Measurements from ENCODE around the gene LPCAT2.

LPCAT2 gene

DNA sequence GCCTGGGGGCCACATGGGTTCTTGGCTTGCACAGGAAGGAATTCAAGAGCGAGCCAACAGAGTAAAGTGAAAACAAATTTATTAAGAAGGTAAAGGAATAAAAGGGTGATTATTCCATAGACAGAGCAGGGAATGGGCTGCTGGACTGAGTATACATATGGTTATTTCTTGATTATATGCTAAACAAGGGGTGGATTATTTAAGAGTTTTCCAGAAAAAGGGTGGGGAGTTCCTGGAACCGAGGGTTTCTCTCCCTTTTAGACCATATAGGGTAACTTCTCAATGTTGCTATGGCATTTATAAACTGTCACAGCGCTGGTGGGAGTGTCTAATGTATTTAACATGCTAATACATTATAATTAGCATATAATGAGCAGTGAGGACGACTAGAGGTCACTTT is 27.8 kb upstream of the LPCAT2 start:
- no peak for DNase-seq

DNA sequence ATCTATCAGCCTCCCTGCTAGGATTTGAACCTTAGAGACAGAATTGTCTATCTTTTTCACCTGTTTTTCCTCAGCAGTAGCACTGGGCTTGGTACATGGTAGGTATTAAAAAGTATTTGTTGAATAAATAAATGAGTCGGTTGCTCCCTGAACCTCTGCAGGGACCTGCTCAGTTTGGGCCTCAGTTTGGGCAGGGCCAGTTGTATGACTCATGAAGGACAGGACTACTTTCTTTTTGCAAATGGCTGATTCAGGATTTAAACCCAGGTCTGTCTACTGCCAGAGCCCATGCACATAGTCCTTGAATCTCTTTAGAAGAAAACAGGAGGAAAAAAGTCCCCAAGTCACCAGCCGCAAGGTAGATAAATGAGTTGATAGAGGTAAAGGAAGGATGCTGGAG is 26.8 kb upstream of the LPCAT2 start:
- DNase-seq: no peak

DNA sequence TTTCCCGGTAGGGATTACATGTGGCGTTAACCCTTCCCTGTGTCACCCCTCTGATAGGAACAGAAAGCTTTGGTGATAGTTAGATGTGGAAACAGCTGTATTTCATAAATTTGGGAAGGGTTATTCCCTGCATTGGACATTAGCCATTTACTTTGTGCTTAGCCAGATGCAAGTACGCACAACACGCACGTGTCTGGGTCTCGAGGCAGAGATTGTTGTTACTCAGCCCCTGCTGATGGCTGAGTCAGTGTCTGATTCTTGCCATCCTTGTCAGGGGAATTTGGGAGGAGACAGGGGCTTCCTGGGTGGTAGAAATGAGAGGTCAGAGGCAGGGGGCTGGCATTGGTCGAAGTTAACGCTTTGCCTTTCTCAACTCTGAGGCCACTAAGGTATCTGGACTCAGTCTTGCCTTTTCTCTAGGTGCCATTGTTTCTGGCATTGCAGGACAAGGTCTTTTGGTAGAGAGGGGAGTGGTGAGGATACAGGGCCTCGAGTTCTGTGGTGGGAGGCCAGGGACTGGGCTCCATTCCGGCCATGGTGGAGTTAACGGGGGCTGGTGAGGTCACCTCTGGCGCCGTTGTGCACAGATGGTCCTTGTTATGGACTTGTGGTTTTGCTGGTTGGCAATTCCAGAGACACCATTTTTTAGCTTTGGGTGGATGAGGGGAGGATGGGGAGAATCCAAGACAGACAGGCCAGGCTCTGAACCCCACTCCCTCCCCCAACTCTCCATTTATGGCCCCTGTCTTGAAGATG is 21.6 kb upstream of the LPCAT2 start:
- DNase-seq: no peak

DNA sequence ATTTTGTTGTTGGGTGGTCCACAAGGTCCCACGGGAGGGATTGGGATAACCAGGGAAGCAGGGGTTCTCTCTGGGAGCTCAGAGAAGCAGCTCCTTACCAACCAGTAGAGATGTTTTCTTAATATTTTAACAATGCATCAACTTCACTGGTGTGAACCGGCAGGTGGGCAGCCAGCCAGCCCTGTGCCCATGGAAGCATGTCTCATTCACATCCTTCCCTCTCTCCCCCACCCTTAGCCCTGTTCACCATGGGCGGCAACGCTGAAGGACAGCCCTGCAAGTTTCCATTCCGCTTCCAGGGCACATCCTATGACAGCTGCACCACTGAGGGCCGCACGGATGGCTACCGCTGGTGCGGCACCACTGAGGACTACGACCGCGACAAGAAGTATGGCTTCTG is 20.6 kb upstream of the LPCAT2 start:
- no peak for DNase-seq

DNA sequence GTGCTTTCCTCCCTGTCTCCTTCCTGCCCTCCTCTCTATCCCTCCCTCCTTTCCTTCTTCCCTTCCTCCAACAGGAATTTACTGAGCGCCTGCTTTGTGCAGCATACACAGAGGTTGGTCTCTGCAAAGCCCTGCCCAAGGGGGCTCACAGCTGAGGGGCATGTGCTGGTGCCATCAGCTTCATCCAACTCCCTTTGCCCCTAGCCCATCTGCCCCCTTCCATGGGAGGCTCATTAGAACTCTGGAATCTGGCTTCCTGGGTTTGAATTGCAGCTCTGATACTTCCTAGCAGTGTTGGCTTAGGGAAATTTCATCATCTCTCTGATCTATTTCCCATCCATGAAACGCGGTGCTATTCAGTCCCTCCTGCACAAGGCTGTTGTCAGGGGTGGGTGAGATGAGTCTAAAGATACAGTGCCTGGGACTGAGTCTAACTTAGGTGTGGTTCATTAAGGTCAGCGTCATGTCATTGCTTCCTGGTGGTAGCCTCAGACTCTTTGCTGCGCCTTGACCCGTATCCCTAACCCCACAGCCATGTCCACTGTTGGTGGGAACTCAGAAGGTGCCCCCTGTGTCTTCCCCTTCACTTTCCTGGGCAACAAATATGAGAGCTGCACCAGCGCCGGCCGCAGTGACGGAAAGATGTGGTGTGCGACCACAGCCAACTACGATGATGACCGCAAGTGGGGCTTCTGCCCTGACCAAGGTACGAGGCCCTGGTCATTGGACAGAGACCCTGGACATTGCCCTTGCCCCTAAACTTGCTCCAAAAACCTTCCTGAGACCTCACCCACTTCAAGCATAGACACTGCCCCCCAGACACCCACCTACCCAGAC is 19.5 kb upstream of the LPCAT2 start:
- no peak for DNase-seq

DNA sequence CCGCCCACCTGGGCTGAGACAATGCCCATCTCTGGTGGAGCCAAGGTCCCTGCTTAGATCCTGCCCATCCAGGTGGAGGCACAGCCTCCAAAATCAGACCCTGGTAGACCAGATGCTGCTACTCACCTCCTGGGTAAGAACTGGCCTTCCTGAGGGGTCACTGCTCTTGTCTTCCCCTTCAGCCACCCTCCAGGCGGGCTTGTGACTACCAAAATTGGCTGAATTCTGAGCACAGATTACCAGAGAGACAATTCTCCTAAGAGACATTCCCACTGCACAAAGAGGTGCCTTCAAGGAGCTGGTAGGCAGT is 19.0 kb upstream of the LPCAT2 start:
- peak; percentile 6 for DNase-seq

DNA sequence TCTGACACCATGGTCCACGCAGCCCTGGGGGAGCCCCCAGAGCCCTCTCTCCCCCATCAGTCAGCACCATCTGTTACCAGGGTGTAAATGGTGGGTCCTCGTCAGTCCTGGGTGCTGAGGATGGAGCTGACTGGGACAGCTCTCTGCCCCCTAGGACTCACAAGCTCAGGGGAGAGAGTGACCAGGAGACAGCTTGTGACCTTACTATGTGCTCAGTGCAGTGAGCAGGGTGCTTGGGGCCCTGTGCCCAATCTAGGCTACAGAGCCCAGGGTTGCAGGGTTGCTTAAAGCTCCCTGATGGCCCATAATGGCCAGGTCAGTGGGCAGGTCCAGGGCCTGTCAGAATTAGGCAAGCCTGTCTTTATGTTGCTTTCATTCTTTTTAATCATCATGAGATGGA is 18.6 kb upstream of the LPCAT2 start:
- DNase-seq: peak; percentile 3

DNA sequence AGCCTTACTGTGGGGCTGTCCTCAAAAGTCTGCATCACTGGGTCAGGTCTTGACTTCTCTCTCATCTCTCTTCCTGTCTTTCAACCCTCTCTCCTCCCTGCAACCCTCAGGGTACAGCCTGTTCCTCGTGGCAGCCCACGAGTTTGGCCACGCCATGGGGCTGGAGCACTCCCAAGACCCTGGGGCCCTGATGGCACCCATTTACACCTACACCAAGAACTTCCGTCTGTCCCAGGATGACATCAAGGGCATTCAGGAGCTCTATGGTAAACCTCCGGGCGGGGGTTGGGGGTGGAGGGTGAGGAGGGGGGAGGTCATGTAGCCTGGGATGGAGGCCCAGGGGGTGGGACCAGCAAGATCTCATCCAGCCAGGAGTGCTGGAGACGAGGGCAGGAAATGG is 17.2 kb upstream of the LPCAT2 start:
- no peak for DNase-seq

DNA sequence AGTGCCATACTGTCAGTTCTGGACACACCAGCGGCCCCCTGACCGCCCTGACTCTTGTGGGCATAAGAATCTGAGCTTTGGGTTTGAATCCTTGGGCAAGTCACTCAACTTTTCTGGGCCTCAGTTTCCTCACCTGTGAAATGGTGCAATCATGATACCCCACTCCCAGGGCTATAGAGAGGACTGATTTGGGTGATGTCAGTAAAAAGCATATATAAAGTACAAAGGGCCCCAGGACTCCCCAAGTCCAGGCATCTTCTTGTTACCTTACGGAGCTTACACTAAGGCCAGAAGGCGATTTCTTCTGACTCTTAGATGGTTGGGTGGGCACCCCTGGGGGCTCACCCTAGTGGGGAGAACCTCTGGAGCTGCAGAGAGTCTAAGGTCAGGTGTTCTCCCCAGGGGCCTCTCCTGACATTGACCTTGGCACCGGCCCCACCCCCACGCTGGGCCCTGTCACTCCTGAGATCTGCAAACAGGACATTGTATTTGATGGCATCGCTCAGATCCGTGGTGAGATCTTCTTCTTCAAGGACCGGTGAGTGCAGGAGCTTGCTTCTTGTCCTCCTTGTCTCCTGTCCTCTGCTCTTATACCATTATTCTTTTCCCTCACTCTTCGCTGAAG is 16.0 kb upstream of the LPCAT2 start:
- no peak for DNase-seq

DNA sequence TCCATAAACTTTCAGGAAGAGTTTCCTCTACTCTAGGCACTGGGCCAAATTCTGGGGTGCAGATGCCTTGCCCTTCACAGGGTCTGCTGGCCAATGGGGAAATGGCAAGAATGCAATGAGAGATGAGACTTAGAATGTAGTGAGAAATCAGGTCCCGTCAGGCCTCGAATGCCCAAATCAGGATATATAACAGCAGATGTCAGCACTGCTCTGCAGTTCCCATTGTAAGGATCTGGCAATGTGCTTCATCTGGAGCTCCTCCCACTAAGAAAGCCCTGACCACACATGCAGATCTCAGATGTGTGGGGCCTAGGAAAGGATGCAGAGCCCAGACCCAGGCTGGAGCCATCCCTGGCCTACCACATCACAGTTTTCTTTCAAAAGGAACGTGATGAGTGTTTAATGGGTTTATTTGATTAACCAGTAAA is 13.9 kb upstream of the LPCAT2 start:
- peak; percentile 28 for DNase-seq

DNA sequence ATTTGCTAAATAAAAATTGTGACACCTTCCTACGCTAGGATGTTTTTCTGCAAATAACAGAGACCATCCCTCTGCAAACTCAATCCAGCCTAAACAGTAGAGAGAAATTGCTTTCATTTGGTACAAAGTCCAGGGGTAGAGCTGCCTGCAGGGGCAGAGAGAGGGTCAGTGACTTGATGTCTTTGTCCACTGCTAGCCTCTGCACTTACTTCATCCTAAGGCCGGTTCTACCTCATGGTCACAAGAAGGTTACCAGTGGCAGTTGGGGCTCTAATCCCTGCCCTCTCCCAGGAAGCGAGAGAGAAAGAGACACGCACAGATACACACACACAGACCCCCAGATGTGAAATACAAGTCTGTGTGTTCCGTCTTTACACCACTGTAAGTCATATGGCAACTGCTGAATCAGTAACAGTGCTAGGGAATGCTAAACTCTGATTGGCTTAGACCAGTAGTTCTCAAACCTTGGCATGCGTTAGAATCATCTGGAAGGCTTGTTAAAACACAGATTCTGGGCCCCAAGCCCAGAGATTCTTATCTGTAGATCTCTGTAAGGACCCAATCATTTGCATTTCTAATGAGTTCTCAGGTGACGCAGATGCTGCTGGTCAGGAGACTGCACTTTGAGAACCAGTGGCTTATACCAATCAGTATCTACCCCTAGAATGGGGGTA is 13.1 kb upstream of the LPCAT2 start:
- DNase-seq: no peak

DNA sequence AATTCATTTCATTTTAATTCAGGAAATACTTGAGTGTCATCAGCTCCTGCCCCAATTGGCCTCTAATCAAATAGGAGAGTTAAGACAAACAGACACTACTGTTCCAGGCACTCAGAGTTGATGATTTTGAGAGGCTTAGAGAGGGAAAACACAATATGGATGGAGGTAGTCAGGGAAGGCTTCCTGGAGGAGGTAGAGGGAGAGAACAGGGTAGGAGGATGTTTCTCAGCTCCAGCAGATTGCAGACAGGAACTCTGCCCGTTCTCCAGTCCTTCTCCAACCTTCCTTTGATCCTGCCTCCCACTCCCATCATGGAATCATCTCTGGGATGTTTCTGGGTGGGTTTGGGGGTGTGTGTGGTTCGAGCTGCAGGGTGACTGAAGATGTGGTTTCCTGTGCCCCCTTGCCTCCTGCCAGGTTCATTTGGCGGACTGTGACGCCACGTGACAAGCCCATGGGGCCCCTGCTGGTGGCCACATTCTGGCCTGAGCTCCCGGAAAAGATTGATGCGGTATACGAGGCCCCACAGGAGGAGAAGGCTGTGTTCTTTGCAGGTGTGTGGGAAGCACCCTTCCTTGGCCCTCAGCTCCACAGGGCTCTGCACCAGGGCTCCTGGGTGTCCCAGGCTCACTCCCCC is 12.2 kb upstream of the LPCAT2 start:
- DNase-seq: peak; percentile 4

DNA sequence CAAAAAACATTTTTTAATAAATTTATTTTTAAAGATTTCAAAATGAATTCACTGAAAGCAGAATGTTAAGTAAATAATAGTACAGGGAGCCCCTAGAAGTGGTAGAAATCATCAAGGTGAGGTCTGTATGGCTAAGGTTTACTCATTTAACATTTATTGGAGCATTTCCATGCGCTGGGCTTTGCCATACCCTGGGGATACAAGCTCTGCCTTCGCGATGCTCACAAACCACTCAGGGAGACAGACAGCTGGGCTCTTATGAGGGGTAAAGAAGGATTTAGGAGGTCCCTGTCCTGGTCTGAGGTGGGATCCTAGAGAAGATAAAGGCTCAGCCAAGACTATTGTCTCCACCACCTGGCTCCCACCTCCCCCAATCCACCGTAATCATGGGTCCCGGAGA is 11.3 kb upstream of the LPCAT2 start:
- DNase-seq: no peak

DNA sequence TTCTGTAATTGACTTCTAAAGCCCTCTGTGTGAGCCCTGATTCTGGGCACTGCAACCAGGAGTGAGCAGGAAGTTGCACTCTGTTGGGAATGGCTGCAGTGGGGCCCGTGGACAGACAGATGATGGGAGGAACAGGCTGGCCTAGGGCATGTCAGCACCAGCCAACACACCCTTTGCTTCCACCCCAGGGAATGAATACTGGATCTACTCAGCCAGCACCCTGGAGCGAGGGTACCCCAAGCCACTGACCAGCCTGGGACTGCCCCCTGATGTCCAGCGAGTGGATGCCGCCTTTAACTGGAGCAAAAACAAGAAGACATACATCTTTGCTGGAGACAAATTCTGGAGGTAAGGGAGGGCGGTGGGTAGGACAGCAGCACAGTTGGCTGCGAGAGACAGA is 10.8 kb upstream of the LPCAT2 start:
- peak; percentile 8 for DNase-seq

DNA sequence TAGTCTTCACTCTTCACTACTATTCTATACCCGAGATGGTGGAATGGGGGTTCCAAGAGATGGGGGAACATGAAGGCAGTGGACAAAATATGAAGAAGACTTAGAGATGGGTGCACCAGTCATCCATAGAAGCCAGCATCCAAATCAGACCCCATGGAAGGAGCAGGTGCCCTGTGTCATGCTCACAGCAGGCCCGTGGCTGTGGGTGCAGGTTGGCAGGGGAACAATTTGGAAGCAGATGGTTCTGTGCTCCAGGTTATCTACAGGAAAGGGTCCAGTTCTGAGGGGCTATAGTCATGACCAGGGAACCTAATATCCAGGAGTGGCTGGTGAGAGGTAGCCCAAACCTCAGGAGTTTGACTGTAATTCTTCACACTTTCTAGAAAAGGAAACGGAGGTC is 9.6 kb upstream of the LPCAT2 start:
- peak; percentile 1 for DNase-seq

DNA sequence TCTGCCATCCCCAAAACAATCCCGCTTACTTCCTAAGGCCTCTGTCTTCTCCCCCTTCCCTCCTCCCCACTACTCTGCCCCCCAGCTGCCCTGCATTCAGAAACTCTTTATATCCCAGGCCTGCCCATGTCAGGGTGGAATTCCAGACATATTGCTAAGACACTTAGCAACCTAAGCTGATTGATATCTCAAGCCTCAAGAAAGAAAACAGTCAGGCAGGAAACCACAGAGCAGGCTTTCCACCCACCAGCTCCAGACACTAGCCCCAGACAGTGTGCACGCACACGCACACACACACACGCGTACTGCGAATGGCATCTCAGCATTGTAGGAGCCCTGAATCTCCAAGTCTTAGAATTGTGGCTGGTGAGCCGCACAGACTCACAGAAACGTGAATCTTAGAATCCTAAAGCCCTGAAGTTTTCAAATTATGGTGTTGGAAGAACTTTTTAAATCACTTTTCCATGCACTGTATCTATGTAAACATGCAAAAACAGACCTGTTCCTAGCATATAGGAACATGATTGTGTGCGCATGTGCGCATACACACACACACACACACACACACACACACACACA is 8.8 kb upstream of the LPCAT2 start:
- peak; percentile 30 for DNase-seq

DNA sequence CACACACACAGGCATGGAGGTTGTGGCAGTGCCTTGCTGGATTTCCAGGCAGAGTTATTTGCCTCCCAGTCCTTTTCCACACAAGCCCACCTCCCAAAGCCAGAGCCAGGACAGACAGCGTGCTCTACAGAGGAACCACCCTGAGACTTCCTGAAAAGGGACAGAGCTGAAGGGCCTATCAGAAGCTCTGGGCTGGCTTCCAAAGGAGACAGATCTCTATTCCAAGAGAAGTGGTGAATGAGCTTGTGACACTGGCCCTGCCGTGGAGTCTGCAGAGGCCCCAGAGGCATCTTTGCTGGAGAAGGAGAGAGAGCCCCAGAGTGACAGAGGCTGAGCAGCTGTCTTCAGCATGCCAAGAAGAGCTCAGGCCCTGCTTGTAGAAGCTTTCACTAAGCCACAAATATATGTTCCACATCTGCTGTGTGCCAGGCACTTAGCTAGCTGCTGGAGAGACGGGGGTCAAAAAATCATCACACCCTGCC is 8.3 kb upstream of the LPCAT2 start:
- peak; percentile 11 for DNase-seq

DNA sequence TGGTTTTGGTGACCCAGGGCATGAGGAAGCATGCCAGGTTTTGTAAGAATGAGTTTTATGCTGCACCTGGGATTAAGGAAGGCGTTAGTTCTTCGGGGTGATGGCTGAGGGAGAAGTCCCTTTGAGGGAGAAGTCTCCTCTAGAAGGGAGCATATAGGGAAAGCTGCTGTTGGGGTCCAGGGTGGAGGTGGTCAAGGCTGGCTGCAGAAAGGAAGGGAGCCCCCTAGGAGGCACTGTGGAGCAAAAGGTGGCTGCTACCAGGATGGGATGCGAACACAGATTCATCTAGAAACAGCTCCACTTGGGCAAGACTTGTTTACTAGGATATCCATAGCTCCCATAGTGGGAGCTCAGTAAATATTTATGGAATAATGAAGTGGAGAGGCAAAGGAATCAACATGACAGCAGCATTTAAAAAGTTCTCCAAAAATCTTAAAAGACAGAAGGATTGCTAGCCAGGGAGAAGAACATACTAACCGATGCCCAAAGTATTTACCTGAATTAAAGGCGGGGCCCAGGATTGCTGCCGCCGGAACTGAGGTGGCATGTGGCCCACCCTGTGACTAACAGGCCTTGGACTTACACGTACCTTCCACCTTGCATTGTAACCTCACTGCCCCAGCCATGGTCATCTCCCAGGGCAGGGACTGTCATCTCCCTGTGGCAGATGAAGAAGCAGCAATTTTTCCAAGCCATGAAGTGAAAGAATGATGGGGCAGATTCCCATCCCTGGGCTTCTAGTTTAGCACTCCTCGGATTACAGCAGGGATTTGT is 7.1 kb upstream of the LPCAT2 start:
- DNase-seq: peak; percentile 53

DNA sequence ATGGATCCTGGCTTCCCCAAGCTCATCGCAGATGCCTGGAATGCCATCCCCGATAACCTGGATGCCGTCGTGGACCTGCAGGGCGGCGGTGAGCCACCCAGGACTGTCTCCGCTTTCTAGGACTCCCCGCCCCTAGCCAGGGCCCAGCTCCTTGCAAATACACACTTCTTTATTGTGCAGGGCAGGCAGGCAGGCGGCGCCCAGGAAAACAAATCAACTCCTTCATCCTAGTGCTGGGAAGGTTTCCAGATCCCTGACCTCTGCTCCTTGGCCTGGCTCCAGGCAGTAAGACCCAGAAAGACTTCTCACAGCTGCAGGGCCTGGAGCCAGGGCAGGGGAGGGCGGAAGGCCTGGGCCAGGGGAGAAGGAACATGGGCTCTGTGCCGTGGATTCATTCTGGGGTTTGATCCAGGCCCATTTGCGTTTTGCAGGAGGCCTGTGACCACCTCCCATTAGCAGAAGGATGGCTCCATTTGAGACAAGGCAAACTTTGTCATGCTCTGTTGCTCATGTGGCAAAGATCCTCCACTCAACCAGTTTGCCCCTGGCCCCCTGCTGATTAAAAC is 6.0 kb upstream of the LPCAT2 start:
- DNase-seq: peak; percentile 7

DNA sequence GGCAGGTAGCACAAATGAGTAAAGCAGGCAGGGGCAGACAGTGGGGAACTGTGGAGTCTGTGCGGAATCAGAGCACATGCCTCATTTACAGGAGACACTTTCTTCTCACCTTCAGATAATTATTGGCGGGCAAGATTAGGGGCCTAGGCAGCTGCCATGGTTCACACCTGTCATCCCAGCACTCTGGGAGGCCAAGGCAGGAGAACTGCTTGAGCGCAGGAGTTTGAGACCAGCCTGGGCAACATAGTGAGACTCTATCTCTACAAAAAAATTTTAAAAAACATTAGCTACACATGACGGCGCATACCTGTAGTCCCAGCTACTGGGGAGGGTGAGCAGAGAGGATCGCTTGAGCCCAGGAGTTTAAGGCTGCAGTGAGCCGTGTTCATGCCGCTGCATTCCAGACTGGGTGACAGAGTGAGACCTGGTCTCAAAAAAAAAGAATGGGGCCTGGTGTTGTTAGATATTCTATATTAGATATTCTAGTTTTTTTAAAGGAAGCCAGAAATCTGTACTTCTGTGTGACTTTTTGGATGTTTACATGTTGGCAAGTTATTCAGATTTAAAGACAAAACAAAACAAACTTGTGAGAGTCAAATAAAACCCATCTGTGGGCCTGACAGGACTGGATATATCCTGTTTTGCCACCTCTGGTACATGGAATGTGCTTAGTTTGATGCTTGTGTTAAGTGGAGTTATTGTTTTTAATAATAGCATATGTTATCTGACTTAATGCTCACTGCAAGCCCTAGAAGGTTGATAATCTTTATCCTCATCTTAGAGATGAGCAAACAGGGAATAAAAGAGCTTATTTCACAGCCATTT is 4.9 kb upstream of the LPCAT2 start:
- no peak for DNase-seq
